Measurements from ENCODE around the gene DCLRE1B.

The DCLRE1B gene

GRCh38 chr1:113904674-113905434 is at the start of gene DCLRE1B, which contains the start of gene AP4B1:
TSS of gene DCLRE1B (plus strand) at chr1:113905326. CDS start at chr1:113905587, 261 bp downstream.
TSS of gene AP4B1 (minus strand) at chr1:113904799. CDS start at chr1:113904717, 82 bp downstream.
- Histone ChIP-seq H3K27me3 (ENCODE audit: insufficient read depth, low read length, poor library complexity, severe bottlenecking) (no peaks in the 10 kb centered on the region), H3K9me3 (ENCODE audit: insufficient read depth, low read depth, low read length) (no peaks in the 10 kb centered on the region), H3F3A (ENCODE audit: low read depth) (no peaks in the 10 kb centered on the region), H4K20me1 (ENCODE audit: insufficient read depth, low read length, poor library complexity, severe bottlenecking) (peaks cover 2% of the 10 kb centered on the region), H3K79me2 (ENCODE audit: insufficient read depth, low read length) (peaks cover 73% of the 10 kb centered on the region), H3K9me2 (replicated peaks; ENCODE audit: low read depth, low read length) (no peaks in the 10 kb centered on the region), H3K4me2 (ENCODE audit: low read depth, low read length, poor library complexity, severe bottlenecking) (peak within 1 kb of the TSS; percentile 94), H3K4me3 (ENCODE audit: low read length, poor library complexity, severe bottlenecking) (peak within 1 kb of the TSS; percentile 91), H3K9ac (ENCODE audit: low read depth, low read length, poor library complexity, severe bottlenecking) (peak within 1 kb of the TSS; percentile 90), H3K36me3 (ENCODE audit: insufficient read depth, low read length) (no peaks in the 10 kb centered on the region; the same call in 1 of the 2 replicates), H2AFZ (ENCODE audit: low read length) (peak within 1 kb of the TSS; percentile 95), H3K4me1 (ENCODE audit: insufficient read depth, low read length, poor library complexity, severe bottlenecking) (peaks cover 49% of the 10 kb centered on the region)
- peak; percentile 50 for TF ChIP-seq CTCF (conservative IDR thresholded peaks at IDR 0.05; ENCODE audit: low read length)
- no peak for TF ChIP-seq EZH2phosphoT487 (IDR thresholded peaks at IDR 0.05; ENCODE audit: borderline replicate concordance)

- Histone ChIP-seq H3K9me2 (replicated peaks; ENCODE audit: low read depth, low read length) (no peaks in the 10 kb centered on the region), H3K4me3 (ENCODE audit: low read length, poor library complexity, severe bottlenecking) (no peak overlapping the region), H3K27me3 (ENCODE audit: insufficient read depth, low read length, poor library complexity, severe bottlenecking) (no peaks in the 10 kb centered on the region), H3K9me3 (ENCODE audit: insufficient read depth, low read depth, low read length) (no peaks in the 10 kb centered on the region), H3K9ac (ENCODE audit: low read depth, low read length, poor library complexity, severe bottlenecking) (no peak overlapping the region), H2AFZ (ENCODE audit: low read length) (no peak overlapping the region), H3K4me1 (ENCODE audit: insufficient read depth, low read length, poor library complexity, severe bottlenecking) (peaks cover under 1% of the 10 kb centered on the region), H3K79me2 (ENCODE audit: insufficient read depth, low read length) (no peaks in the 10 kb centered on the region), H3K36me3 (ENCODE audit: insufficient read depth, low read length) (peaks cover 42% of the 10 kb centered on the region), H3F3A (ENCODE audit: low read depth) (peaks cover under 1% of the 10 kb centered on the region; the same call in 1 of the 2 replicates), H4K20me1 (ENCODE audit: insufficient read depth, low read length, poor library complexity, severe bottlenecking) (no peaks in the 10 kb centered on the region), H3K4me2 (ENCODE audit: low read depth, low read length, poor library complexity, severe bottlenecking) (no peak overlapping the region)
- TF ChIP-seq CTCF (conservative IDR thresholded peaks at IDR 0.05; ENCODE audit: low read length) (no peak), EZH2phosphoT487 (IDR thresholded peaks at IDR 0.05; ENCODE audit: borderline replicate concordance) (no peak)
These were observed 49.3 kb upstream of the DCLRE1B start for GRCh38 chr1:113855630-113856400.

- H3K9me2 ChIP-seq (replicated peaks; ENCODE audit: low read depth, low read length), result no peaks in the 10 kb centered on the region
- H3K4me1 ChIP-seq (ENCODE audit: insufficient read depth, low read length, poor library complexity, severe bottlenecking), result no peaks in the 10 kb centered on the region
- H3K9me3 ChIP-seq (ENCODE audit: insufficient read depth, low read depth, low read length), result no peaks in the 10 kb centered on the region
- peaks cover 42% of the 10 kb centered on the region for H3K36me3 ChIP-seq (ENCODE audit: insufficient read depth, low read length)
- H3K4me2 ChIP-seq (ENCODE audit: low read depth, low read length, poor library complexity, severe bottlenecking), result no peak overlapping the region
- H4K20me1 ChIP-seq (ENCODE audit: insufficient read depth, low read length, poor library complexity, severe bottlenecking), result no peaks in the 10 kb centered on the region
- H2AFZ ChIP-seq (ENCODE audit: low read length), result no peak overlapping the region
- no peaks in the 10 kb centered on the region; the same call in 1 of the 2 replicates for H3F3A ChIP-seq (ENCODE audit: low read depth)
- TF ChIP-seq CTCF (conservative IDR thresholded peaks at IDR 0.05; ENCODE audit: low read length), result no peak
- no peak for TF ChIP-seq EZH2phosphoT487 (IDR thresholded peaks at IDR 0.05; ENCODE audit: borderline replicate concordance)
- H3K79me2 ChIP-seq (ENCODE audit: insufficient read depth, low read length), result no peaks in the 10 kb centered on the region
- H3K27me3 ChIP-seq (ENCODE audit: insufficient read depth, low read length, poor library complexity, severe bottlenecking), result no peaks in the 10 kb centered on the region
- no peak overlapping the region for H3K4me3 ChIP-seq (ENCODE audit: low read length, poor library complexity, severe bottlenecking)
- no peak overlapping the region for H3K9ac ChIP-seq (ENCODE audit: low read depth, low read length, poor library complexity, severe bottlenecking)
These were observed 48.7 kb upstream of the DCLRE1B start for GRCh38 chr1:113856401-113856790.

Measured in Loucy (cell line).